K562 (cell line): ENCODE measurements around the gene TTC28. TPM values are rescaled to one million over a fixed set of nuclear protein-coding genes. Genes with fewer than 3 reads are reported as not detected.

ENCODE experiments used
- ATAC-seq: fragments of 200-7000 bp; cut with Tn5 transposase; 3 replicates; pipeline ENCODE4 v1.9.1; 2020; ENCODE audit warnings: moderate library complexity
- BruUV-seq: library from RNA; stranded (reverse); fragments of 400-500 nt; replicated peaks from 2 replicates; lab custom pipeline; 2021; lab: Mats Ljungman, UMichigan
- CTCF ChIA-PET: fragments of 300-600 bp; formaldehyde crosslinking; extraction: SDS; loops from one replicate; lab custom pipeline; 2021; ENCODE audit warnings: low intra/inter-chr PET ratio; lab: Yijun Ruan, JAX
- POLR2A ChIA-PET: fragments of 300-600, 350-650 bp; sonication (Branson Sonifier 250); formaldehyde crosslinking; extraction: SDS; loops from one replicate; lab custom pipeline; 2021; ENCODE audit warnings: antibody characterized with exemption, inconsistent platforms; lab: Yijun Ruan, JAX
- DNase-seq, 4 experiments: peaks; one replicate each; pipeline versions ENCODE4 v3.0.0 to v3.0.0-alpha.2; 2011 to 2018; ENCODE audit warnings: low spot score in 3 of 4, mixed read lengths in 3 of 4; ENCODE audit errors: extremely low read depth in 1 of 4
- FAIRE-seq: peaks from 2 replicates; lab custom pipeline; 2011; peaks lifted over from hg19 to GRCh38; lab: Jason Lieb, UNC
- H2AFZ ChIP-seq: 2 replicates; pipeline ENCODE4 v1.6.0; 2011; ENCODE audit warnings: low read depth, low read length, control low read depth, inconsistent platforms
- H3K27ac ChIP-seq: fragments of 200-600 bp; 3 replicates; pipeline ENCODE4 v1.8.0; 2011; ENCODE audit warnings: low read depth, mild to moderate bottlenecking, control low read depth, inconsistent platforms, low read length, moderate library complexity, mixed read lengths; ENCODE audit errors: extremely low read depth
- H3K27me3 ChIP-seq, 2 experiments: fragments of 300-600 bp in 1 of 2; 2 replicates in 1 of 2; 3 replicates in 1 of 2; pipeline versions ENCODE4 v1.6.0 to v1.8.0; 2011; ENCODE audit warnings: inconsistent platforms in 2 of 2, low read length in 2 of 2, mild to moderate bottlenecking in 1 of 2, mixed read lengths in 1 of 2, moderate library complexity in 1 of 2; ENCODE audit not compliant: control insufficient read depth in 2 of 2, insufficient read depth in 2 of 2
- H3K36me3 ChIP-seq: fragments of 300-600 bp; 3 replicates; pipeline ENCODE4 v1.8.0; 2011; ENCODE audit warnings: mild to moderate bottlenecking, low read length, inconsistent platforms; ENCODE audit not compliant: control insufficient read depth, insufficient read depth
- H3K4me1 ChIP-seq, 2 experiments: fragments of 200-600 bp in 1 of 2; replicated peaks in 1 of 2; 2 replicates in 1 of 2; 3 replicates in 1 of 2; pipeline versions ENCODE4 v1.5.1 to v1.8.0; 2011; ENCODE audit warnings: inconsistent platforms in 2 of 2, low read length in 2 of 2, mild to moderate bottlenecking in 1 of 2, mixed read lengths in 1 of 2, moderate library complexity in 1 of 2; ENCODE audit not compliant: control insufficient read depth in 2 of 2, insufficient read depth in 2 of 2
- H3K4me2 ChIP-seq: 2 replicates; pipeline ENCODE4 v1.6.1; 2011; ENCODE audit warnings: low read length, control low read depth, inconsistent platforms, mixed read lengths; ENCODE audit not compliant: insufficient read depth
- H3K4me3 ChIP-seq: fragments of 200-600 bp; sonication (generic), shearing (Covaris generic); 2 replicates; pipeline ENCODE4 v1.5.1; 2016; ENCODE audit warnings: control low read depth, inconsistent platforms
- H3K79me2 ChIP-seq: fragments of 200-600 bp; 3 replicates; pipeline ENCODE4 v1.8.0; 2011; ENCODE audit warnings: low read length, inconsistent platforms; ENCODE audit not compliant: control insufficient read depth, insufficient read depth
- H3K9ac ChIP-seq, 2 experiments: 2 replicates each; pipeline versions ENCODE4 v1.6.0 to v1.6.1; 2011; ENCODE audit warnings: low read depth in 2 of 2, low read length in 2 of 2, control low read depth in 1 of 2, inconsistent platforms in 1 of 2, mild to moderate bottlenecking in 1 of 2, mixed read lengths in 1 of 2; ENCODE audit not compliant: insufficient read depth in 1 of 2
- H3K9me1 ChIP-seq: one replicate; pipeline ENCODE4 v1.6.0; 2011; ENCODE audit warnings: inconsistent platforms, mild to moderate bottlenecking, low read length, moderate library complexity; ENCODE audit not compliant: control insufficient read depth, insufficient read depth
- H3K9me3 ChIP-seq: replicated peaks from 2 replicates; pipeline ENCODE4 v1.5.1; 2011; ENCODE audit warnings: low read depth, low read length, inconsistent platforms; ENCODE audit not compliant: control insufficient read depth, insufficient read depth
- H4K20me1 ChIP-seq: replicated peaks from 2 replicates; pipeline ENCODE4 v1.6.1; 2011; ENCODE audit warnings: low read length, inconsistent platforms, mixed read lengths; ENCODE audit not compliant: control insufficient read depth, insufficient read depth
- NFYB ChIP-seq: IDR thresholded peaks from 2 replicates; pipeline ENCODE4 v1.6.1; 2011; ENCODE audit warnings: mild to moderate bottlenecking, moderate library complexity; ENCODE audit not compliant: insufficient read length; ENCODE audit errors: extremely low read depth
- RBBP5 ChIP-seq: fragments of 200-600 bp; sonication (generic); IDR thresholded peaks from 2 replicates; pipeline ENCODE4 v1.6.1; 2012; ENCODE audit warnings: borderline replicate concordance, mild to moderate bottlenecking, low read length, control low read depth, inconsistent platforms; ENCODE audit not compliant: insufficient read depth, poor library complexity, severe bottlenecking
- ZNF133 ChIP-seq: fragments of 250-450 bp; sonication (Bioruptor Pico); IDR thresholded peaks from 2 replicates; pipeline ENCODE4 v1.4.0; 2020; ENCODE audit warnings: mild to moderate bottlenecking
- WGBS: fragments of 100-300 bp; shearing (Covaris generic); methylation state at CpG from one replicate; pipeline ENCODE4 v1.1.6; 2016; ENCODE audit warnings: low coverage, mixed read lengths; ENCODE audit not compliant: insufficient coverage; ENCODE audit errors: missing lambda C conversion rate; 5-methylcytosine and 5-hydroxymethylcytosine counted together
- in situ Hi-C: fragments of 300-500 bp; cut with MboI; formaldehyde crosslinking; loops from 4 replicates; pipeline ENCODE4 v1.15.0; 2018; ENCODE audit warnings: inconsistent platforms, mixed read lengths
- intact Hi-C: fragments of 100-400 bp; cut with micrococcal nuclease; formaldehyde crosslinking; loops from 2 replicates; pipeline ENCODE4 v1.14.2; 2022
- polyA plus RNA-seq, 8 experiments: library from polyadenylated mRNA; depleted of rRNA in 4 of 8; stranded (reverse) in 5 of 8; unstranded in 3 of 8; fragments of >200 nt; fragmentation: Nextera tagmentation in 2 of 8; fragmentation: Illumina TruSeq in 1 of 8; extraction: Ambion mirVana in 2 of 8; extraction: Trizol in 1 of 8; gene quantifications; 2 replicates each; pipeline versions ENCODE4 v1.2.1 to v1.2.3, GENCODE V29; 2011 to 2014; ENCODE audit warnings: inconsistent platforms in 1 of 8, missing spikeins in 1 of 8
- total RNA-seq, 7 experiments: library from RNA; depleted of rRNA in 6 of 7; stranded (reverse); fragments of >200 nt in 6 of 7; fragmentation: Illumina TruSeq in 2 of 7; extraction: Trizol in 2 of 7; gene quantifications; 2 replicates each; pipeline versions ENCODE4 v1.2.1 to v1.2.3, GENCODE V29; 2011 to 2021; ENCODE audit warnings: low replicate concordance in 1 of 7
- TF ChIP-seq, protein P1 (sequence below), 2 experiments: fragments of 450-650 bp; formaldehyde crosslinking in 1 of 2; IDR thresholded peaks; 2 replicates each; pipeline versions ENCODE4 v1.4.0 to v1.6.1; 2014 to 2020; ENCODE audit warnings: mild to moderate bottlenecking in 2 of 2, borderline replicate concordance in 1 of 2, low read depth in 1 of 2

Gene TTC28
- total and polyA plus RNA-seq, 9 of the 15 experiments (the other 6 are each of a cell fraction or from before 2014, with no cell fraction given): 0.22 to 10.7 (median 3.1) TPM

GRCh38 chr22:28004021-28004420, 675.6 kb downstream of the TTC28 start:
- Histone ChIP-seq H3K9me1 (no peaks in the 10 kb centered on the region), H3K9ac (no peak overlapping the region), H3K4me3 (no peak overlapping the region), H3K27ac (no peak overlapping the region), H4K20me1 (peaks cover under 1% of the 10 kb centered on the region; the same call in 1 of the 2 replicates), H3K79me2 (no peaks in the 10 kb centered on the region), H3K27me3 (no peaks in the 10 kb centered on the region), H2AFZ (no peak overlapping the region), H3K36me3 (no peaks in the 10 kb centered on the region), H3K4me1 (peaks cover 0 to under 1% of the 10 kb centered on the region in 2 experiments; a peak in 2 of 5 replicates), H3K9me3 (no peaks in the 10 kb centered on the region), H3K4me2 (no peak overlapping the region)
- intact Hi-C loops (no loop called here), in situ Hi-C loops (loop anchor here (25.0 kb wide), 2 partner anchors 592 to 1242 kb away; no protein-coding TSS in a partner anchor)
- no peak for ATAC-seq
- ChIA-PET POLR2A (no interaction called here), CTCF (no interaction called here)
- no TSS peak for BruUV-seq
- WGBS: 17% methylated on average over 6 of the region's 6 CpGs
- TF ChIP-seq NFYB: no peak
- FAIRE-seq: no peak
- no peak for DNase-seq

DNA sequence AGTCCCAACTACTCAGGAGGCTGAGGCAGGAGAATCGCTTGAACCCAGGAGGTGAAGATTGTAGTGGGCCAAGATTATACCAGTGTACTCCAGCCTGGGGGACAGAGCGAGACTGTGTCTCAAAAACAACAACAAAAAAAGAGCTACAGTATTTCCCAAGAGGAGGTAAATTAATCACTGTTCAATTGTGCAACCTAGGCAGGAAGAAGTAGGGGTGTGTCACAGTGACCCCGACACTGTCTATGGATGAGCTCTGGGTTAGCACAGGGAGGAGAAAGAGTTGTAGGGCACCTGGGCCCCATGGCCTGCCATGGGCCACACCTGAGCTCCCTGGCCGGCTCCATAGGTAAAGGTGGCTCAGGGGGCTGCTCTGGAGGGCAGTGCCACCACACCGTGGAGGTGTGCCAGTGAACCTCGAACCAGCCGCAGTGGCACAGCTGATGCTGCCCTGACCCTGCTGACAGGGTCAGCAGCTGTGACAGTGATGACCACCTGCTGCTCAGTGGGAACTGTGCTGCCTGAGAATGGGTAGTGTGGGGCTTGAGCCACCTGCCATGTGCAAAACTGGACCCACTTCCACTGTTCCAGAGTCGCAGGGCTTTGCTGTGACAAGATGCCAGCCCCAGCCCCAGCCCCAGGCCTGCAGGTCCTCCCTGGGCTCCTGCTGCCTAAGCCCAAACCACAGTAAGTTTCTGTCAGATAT, 676.6 kb downstream of the TTC28 start:
- FAIRE-seq (no peak), ATAC-seq (no peak), DNase-seq (no peak)
- ChIA-PET POLR2A (interaction anchor here (1.2 kb wide), 1 partner anchor 733 kb away, joined by 4 read pairs; no protein-coding TSS in a partner anchor), CTCF (interaction anchor here (0.7 kb wide), 1 partner anchor 122 kb away, joined by 3 read pairs; no protein-coding TSS in a partner anchor)
- Histone ChIP-seq H3K9me1 (no peaks in the 10 kb centered on the region), H3K27ac (no peak overlapping the region), H3K4me2 (no peak overlapping the region), H3K9me3 (no peaks in the 10 kb centered on the region), H3K4me1 (peaks cover 0 to 7% of the 10 kb centered on the region in 2 experiments; a peak in 2 of 5 replicates), H3K27me3 (no peaks in the 10 kb centered on the region), H3K36me3 (no peaks in the 10 kb centered on the region), H3K4me3 (no peak overlapping the region), H2AFZ (no peak overlapping the region), H4K20me1 (no peaks in the 10 kb centered on the region), H3K9ac (no peak overlapping the region), H3K79me2 (no peaks in the 10 kb centered on the region)
- in situ Hi-C loops (loop anchor here (25.0 kb wide), 2 partner anchors 591 to 1241 kb away; no protein-coding TSS in a partner anchor), intact Hi-C loops (no loop called here)
- 69% methylated on average over 8 of the region's 8 CpGs for WGBS
- no TSS peak for BruUV-seq
- TF ChIP-seq ZNF133 (CRISPR knock-in tag): no peak
- TF ChIP-seq RBBP5: no peak
- TF ChIP-seq, protein P1, sequence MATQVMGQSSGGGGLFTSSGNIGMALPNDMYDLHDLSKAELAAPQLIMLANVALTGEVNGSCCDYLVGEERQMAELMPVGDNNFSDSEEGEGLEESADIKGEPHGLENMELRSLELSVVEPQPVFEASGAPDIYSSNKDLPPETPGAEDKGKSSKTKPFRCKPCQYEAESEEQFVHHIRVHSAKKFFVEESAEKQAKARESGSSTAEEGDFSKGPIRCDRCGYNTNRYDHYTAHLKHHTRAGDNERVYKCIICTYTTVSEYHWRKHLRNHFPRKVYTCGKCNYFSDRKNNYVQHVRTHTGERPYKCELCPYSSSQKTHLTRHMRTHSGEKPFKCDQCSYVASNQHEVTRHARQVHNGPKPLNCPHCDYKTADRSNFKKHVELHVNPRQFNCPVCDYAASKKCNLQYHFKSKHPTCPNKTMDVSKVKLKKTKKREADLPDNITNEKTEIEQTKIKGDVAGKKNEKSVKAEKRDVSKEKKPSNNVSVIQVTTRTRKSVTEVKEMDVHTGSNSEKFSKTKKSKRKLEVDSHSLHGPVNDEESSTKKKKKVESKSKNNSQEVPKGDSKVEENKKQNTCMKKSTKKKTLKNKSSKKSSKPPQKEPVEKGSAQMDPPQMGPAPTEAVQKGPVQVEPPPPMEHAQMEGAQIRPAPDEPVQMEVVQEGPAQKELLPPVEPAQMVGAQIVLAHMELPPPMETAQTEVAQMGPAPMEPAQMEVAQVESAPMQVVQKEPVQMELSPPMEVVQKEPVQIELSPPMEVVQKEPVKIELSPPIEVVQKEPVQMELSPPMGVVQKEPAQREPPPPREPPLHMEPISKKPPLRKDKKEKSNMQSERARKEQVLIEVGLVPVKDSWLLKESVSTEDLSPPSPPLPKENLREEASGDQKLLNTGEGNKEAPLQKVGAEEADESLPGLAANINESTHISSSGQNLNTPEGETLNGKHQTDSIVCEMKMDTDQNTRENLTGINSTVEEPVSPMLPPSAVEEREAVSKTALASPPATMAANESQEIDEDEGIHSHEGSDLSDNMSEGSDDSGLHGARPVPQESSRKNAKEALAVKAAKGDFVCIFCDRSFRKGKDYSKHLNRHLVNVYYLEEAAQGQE (IDR thresholded peaks at IDR 0.05; ENCODE audit: borderline replicate concordance): no peak
- TF ChIP-seq, protein P1 (CRISPR knock-in tag; IDR thresholded peaks at IDR 0.05; ENCODE audit: low read depth): no peak
